ENCODE data around the gene LGALSL.

- no peak for TF ChIP-seq REST (IDR thresholded peaks at IDR 0.05; ENCODE audit: low read depth, low read length)
- no peak for TF ChIP-seq CTCF (IDR thresholded peaks at IDR 0.05)
- no peak for TF ChIP-seq TAF1 (IDR thresholded peaks at IDR 0.05; ENCODE audit: borderline replicate concordance, low read depth, low read length)
- TF ChIP-seq SIN3A (IDR thresholded peaks at IDR 0.05; ENCODE audit: borderline replicate concordance, low read depth, low read length): no peak
- no peak for TF ChIP-seq POLR2AphosphoS5 (IDR thresholded peaks at IDR 0.05; ENCODE audit: low read depth, low read length)
- TF ChIP-seq MAX (IDR thresholded peaks at IDR 0.05; ENCODE audit: low read depth): no peak
- no peak for TF ChIP-seq RCOR1 (IDR thresholded peaks at IDR 0.05; ENCODE audit: low read length)
- no peak for TF ChIP-seq EZH2phosphoT487 (IDR thresholded peaks at IDR 0.05; ENCODE audit: borderline replicate concordance, low read depth)
- TF ChIP-seq MXI1 (IDR thresholded peaks at IDR 0.05; ENCODE audit: low read depth, low read length): no peak
- no peak for TF ChIP-seq USF2 (IDR thresholded peaks at IDR 0.05; ENCODE audit: borderline replicate concordance, low read depth, low read length)
- TF ChIP-seq TCF12 (IDR thresholded peaks at IDR 0.05): no peak
Measured at GRCh38 chr2:64466478-64467085, 12.6 kb downstream of the LGALSL start.
